Activated naive CD8-positive, alpha-beta T cell treated with anti-CD3 and anti-CD28 coated beads, Interleukin-2, amount 10 ng/mL, durations not matched to agents 7 days and 5 days (primary cell): ENCODE results near the gene TAF12. TPM values are rescaled to one million over a fixed set of nuclear protein-coding genes. Genes with fewer than 3 reads are reported as not detected.
"Not testable (repeated sequence)": the region's sequence is repeated elsewhere in the genome, so short reads cannot be mapped to it uniquely, and the experiment has no call there.

Source experiments
- ATAC-seq: fragments of 150-1000 bp; cut with Tn5 transposase; one replicate; pipeline ENCODE4 v1.10.0; 2021; ENCODE audit warnings: low read depth, moderate library complexity
- POLR2A ChIA-PET: fragments of 350-600 bp; sonication (Branson Sonifier 250); formaldehyde crosslinking; loops from one replicate; lab custom pipeline; 2021; ENCODE audit warnings: antibody characterized with exemption; lab: Charles Lee
- DNase-seq: peaks from one replicate; pipeline ENCODE4 v3.0.0; 2021
- H3K27ac Mint-ChIP-seq: one replicate; pipeline ENCODE4 v1.8.0; 2022; ENCODE audit warnings: mild to moderate bottlenecking, mixed read lengths
- H3K27me3 Mint-ChIP-seq: one replicate; pipeline ENCODE4 v1.8.0; 2022; ENCODE audit warnings: mild to moderate bottlenecking, moderate library complexity, mixed read lengths
- H3K36me3 Mint-ChIP-seq: one replicate; pipeline ENCODE4 v1.8.0; 2021; ENCODE audit warnings: mild to moderate bottlenecking, mixed read lengths
- H3K4me1 Mint-ChIP-seq: one replicate; pipeline ENCODE4 v1.8.0; 2021; ENCODE audit warnings: mixed read lengths
- H3K4me3 Mint-ChIP-seq: one replicate; pipeline ENCODE4 v1.8.0; 2022; ENCODE audit warnings: mild to moderate bottlenecking, moderate library complexity, mixed read lengths
- H3K9me3 Mint-ChIP-seq: one replicate; pipeline ENCODE4 v1.8.0; 2021; ENCODE audit warnings: mixed read lengths
- total RNA-seq, 2 experiments: library from RNA; stranded (reverse); gene quantifications; one replicate each; pipeline ENCODE4 v1.2.3, GENCODE V29; 2021

Gene TAF12
- total RNA-seq, 2 experiments from 2014 or later = 29.9 to 30.5 TPM

DNA sequence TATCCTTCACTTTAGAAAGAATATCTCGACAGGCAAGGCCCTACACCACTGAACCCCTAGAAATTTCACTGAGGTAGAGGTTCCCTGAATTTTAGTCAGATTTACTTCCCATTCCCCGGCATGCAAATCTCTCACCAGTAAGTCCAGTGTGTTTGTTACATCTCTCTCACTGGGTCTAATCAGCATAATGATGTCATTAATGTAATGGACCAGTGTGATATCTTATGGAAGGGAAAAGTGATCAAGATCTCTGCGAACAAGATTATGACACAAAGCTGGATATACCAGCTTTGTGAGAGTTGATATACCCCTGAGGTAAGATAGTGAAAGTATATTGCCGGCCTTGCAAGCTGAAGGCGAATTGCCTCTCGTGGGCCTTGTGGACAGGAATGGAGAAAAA, 13.5 kb upstream of the TAF12 start:
- Mint-ChIP-seq H3K4me3 (no peak overlapping the region), H3K9me3 (no peaks in the 10 kb centered on the region), H3K27me3 (no peaks in the 10 kb centered on the region), H3K27ac (no peak overlapping the region), H3K36me3 (no peaks in the 10 kb centered on the region), H3K4me1 (no peaks in the 10 kb centered on the region)
- DNase-seq = no peak
- no peak for ATAC-seq
- POLR2A ChIA-PET = interaction anchor here (1.7 kb wide), 1 partner anchor 8 kb away, joined by 12 read pairs; the partner anchor contains the start of gene RNU11

DNA sequence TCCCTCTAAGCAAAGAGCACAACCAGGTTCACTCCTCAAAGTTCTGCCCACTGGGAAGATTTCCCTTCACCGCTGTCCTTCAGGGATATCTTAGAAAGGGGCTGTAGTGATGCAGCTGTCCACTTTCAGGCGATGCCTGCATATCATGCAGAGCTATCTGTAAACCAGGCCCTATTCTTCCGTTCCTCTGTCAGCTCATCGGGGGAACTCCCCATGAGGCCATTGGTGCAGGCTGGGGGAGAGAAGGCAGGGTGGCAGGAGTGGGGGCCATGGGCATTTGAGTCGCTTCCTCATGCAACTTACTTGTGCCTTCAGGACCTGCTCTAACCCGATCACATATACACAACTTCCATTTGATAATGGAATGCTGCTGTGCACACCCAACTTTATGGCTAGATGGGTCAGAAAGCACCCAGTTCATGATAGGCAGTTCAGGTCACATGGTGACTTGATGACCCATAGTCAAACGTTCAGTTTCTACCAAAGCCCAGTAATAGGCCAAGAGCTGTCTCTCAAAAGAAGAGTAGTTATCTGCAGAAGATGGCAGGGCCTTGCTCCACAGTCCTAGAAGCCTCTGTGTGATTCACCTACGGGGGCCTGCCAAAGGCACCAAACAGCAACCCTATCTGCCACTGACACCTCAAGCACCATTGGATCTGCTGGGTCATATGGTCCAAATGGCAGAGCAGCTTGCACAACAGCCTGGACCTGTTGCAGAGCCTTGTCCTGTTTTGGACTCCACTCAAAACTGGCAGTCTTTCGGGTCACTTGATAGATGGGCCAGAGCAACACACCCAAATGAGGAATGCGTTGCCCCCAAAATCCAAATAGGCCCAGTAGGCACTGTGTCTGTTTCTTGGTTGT, 12.8 kb upstream of the TAF12 start:
- POLR2A ChIA-PET = interaction anchor here (0.6 to 1.7 kb wide), 2 partner anchors 7 to 44 kb away, joined by 3 to 12 read pairs; partner anchors contain the start of gene RNU11
- DNase-seq, H3K36me3 Mint-ChIP-seq, H3K4me1 Mint-ChIP-seq, H3K9me3 Mint-ChIP-seq, ATAC-seq, H3K27ac Mint-ChIP-seq, H3K4me3 Mint-ChIP-seq, H3K27me3 Mint-ChIP-seq: not testable (repeated sequence)

DNA sequence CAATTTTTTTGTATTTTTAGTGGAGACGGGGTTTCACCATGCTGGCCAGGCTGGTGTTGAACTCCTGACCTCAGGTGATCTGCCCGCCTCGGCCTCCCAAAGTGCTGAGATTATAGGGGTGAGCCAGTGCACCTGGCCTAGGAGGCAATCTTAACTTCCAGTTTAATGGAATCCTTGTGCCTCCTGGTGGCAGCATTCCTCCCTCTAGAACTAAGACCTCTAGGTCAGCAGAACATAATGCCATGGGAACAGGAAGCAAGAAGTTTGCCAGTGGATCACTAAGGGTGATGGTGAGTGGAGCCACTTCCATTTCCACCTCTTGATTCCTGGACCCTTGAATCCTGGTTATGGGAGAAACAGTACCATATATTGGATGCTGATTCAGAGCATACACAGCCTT, 11.0 kb upstream of the TAF12 start:
- not testable (repeated sequence) for DNase-seq, H3K4me3 Mint-ChIP-seq, ATAC-seq, H3K27ac Mint-ChIP-seq, H3K36me3 Mint-ChIP-seq, H3K4me1 Mint-ChIP-seq, H3K9me3 Mint-ChIP-seq, H3K27me3 Mint-ChIP-seq
- POLR2A ChIA-PET = interaction anchor here (0.7 kb wide), 1 partner anchor 11 kb away, joined by 6 read pairs; no protein-coding TSS in a partner anchor

DNA sequence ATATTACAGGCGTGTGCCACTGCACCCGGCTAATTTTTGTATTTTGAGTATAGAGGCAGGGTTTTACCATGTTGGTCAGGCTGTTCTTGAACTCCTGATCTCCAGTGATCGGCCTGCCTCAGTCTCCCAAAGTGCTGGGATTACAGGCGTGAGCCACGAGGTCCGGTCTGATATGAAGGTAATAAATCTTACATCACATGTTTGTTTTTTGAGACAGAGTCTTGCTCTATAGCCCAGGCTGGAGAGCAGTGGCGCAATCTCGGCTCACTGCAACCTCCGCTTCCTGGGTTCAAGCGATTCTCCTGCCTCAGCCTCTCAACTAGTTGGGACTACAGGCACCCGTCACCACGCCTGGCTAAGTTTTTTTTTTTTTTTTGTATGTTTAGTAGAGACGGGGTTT, 10.2 kb upstream of the TAF12 start:
- H3K27me3 Mint-ChIP-seq, ATAC-seq, H3K4me1 Mint-ChIP-seq: not testable (repeated sequence)

DNA sequence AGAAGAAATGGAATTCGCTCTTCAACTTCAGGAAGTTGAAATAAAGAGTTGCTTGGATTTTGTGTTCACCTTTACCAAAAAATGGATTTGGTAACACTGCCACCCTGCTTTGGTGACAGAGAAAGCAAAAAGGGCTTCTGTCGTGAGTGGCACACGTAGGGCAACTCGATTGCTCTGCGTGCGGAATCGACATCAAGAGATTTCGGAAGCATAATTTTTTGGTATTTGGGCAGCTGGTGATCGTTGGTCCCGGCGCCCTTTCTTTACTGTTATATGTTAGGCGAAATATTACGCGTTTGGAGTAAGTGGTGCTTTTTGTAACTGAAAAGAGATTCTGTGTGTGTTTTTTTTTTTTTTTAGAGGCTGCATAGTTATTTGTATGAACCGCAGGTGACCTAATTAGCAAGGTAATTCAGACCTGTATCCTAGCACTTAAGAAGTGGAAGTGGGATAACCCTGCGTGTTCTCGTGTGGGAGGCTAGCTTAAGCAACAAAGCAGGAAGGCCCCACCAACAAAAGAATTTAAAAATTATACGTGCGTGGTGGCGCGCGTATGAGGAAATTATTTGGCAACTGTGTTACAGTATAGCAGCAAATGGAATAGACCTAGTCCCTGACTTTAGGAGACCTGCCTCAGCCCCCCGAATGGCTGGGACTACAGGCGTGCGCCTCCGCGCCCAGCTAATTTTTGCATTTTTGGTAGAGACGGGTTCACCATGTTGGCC, 5.8 kb upstream of the TAF12 start, which contains the start of gene RNU11:
Gene RNU11 (plus strand): TSS at position 127 of the 725 bp plus-strand sequence.
- ATAC-seq (peak; percentile 82), DNase-seq (peak; percentile 75)
- POLR2A ChIA-PET = interaction anchor here (0.5 to 3.1 kb wide), 47 partner anchors 8 to 993 kb away, joined by 3 to 175 read pairs (median 5); partner anchors contain the start of genes ATP5IF1, EPB41, GMEB1 and RCC1
- Mint-ChIP-seq H3K27me3 (no peaks in the 10 kb centered on the region), H3K4me3 (peak within 1 kb of the TSS; percentile 87), H3K4me1 (peaks cover 21% of the 10 kb centered on the region), H3K27ac (peak within 1 kb of the TSS; percentile 98), H3K36me3 (no peaks in the 10 kb centered on the region), H3K9me3 (no peaks in the 10 kb centered on the region)

More for the DNA sequence above, 10.2 kb upstream of the TAF12 start:
- H3K4me3 Mint-ChIP-seq, H3K36me3 Mint-ChIP-seq, H3K27ac Mint-ChIP-seq, H3K9me3 Mint-ChIP-seq, DNase-seq: not testable (repeated sequence)
- POLR2A ChIA-PET = interaction anchor here (1.0 kb wide), 1 partner anchor 15 kb away, joined by 4 read pairs; the partner anchor contains the start of gene GMEB1

DNA sequence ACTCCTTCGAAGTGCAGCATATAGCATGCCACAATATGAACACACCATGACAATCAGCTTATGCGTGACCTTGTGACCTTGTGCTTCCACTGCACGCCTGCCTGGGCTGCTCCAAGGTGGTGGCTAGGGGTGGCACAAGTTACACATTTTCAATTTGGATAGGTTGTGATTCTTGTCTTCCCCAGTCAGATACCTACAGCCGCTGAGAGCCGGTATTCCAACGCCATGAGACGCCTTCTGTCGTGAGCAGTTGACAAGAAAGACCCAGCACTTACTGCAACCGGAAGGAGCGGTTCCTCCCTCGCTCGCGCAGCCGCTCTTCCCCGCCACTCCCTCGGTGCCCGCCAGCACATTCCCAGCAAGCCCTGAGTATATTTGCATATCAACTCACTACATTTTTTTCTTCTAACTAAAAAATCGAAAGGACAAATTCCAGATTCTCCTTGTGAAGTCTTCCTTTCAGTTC, 5.2 kb upstream of the TAF12 start:
- H3K4me3 Mint-ChIP-seq = peak overlapping the region; percentile 87
- H3K9me3 Mint-ChIP-seq = no peaks in the 10 kb centered on the region
- ATAC-seq = peak; percentile 77

DNA sequence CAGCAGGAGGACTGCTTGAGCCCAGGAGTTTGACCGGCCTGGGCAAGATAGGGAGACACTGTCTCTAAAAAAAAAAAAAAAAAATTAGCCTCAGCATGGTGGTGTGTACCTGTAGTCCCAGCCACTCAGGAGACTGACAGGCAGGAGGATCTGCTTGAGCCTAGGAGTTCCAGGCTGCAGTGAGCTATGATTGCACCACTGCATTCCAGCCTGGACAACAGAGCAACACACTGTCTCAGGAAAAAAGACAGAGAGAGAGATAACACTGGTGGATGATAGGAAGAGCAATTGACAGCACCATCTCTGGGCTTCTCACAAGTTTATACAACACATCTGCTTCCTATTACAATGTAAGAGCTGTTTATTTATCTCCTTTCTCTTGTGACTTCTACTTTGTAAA, 3.2 kb upstream of the TAF12 start:
- H3K4me3 Mint-ChIP-seq = no peak overlapping the region
- H3K27me3 Mint-ChIP-seq = no peaks in the 10 kb centered on the region
- H3K4me1 Mint-ChIP-seq = peaks cover 30% of the 10 kb centered on the region
- ATAC-seq (no peak), DNase-seq (no peak)
- POLR2A ChIA-PET = interaction anchor here (0.7 to 4.3 kb wide), 8 partner anchors 23 to 325 kb away, joined by 3 to 85 read pairs (median 4); partner anchors contain the start of genes GMEB1 and YTHDF2
- H3K36me3 Mint-ChIP-seq = peaks cover 1% of the 10 kb centered on the region
- no peaks in the 10 kb centered on the region for H3K9me3 Mint-ChIP-seq
- H3K27ac Mint-ChIP-seq = peak overlapping the region; percentile 55

More for the DNA sequence above, 5.2 kb upstream of the TAF12 start:
- Mint-ChIP-seq H3K36me3 (no peaks in the 10 kb centered on the region), H3K27me3 (no peaks in the 10 kb centered on the region), H3K4me1 (peaks cover 23% of the 10 kb centered on the region), H3K27ac (peak overlapping the region; percentile 98)
- POLR2A ChIA-PET = interaction anchor here (0.6 to 3.1 kb wide), 40 partner anchors 7 to 550 kb away, joined by 3 to 175 read pairs (median 5); partner anchors contain the start of genes ATP5IF1, EPB41, GMEB1 and RCC1
- DNase-seq = peak; percentile 85

DNA sequence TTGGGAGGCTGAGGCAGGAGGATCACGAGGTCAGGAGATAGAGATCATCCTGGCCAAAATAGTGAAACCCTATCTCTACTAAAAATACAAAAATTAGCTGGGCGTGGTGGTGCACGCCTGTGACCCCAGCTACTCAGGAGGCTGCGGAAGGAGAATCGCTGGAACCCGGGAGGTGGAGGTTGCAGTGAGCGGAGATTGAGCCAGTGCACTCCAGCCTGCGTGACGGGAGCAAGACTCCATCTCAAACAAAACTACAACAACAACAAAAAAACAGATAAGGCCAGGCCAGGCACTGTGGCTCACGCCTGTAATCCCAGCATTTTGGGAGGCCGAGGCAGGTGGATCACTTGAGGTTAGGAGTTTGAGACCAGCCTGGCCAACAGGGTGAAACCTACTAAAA, 2.5 kb upstream of the TAF12 start:
- not testable (repeated sequence) for H3K9me3 Mint-ChIP-seq, H3K36me3 Mint-ChIP-seq, H3K27me3 Mint-ChIP-seq, H3K27ac Mint-ChIP-seq, ATAC-seq, H3K4me3 Mint-ChIP-seq, DNase-seq
- H3K4me1 Mint-ChIP-seq = peaks cover 32% of the 10 kb centered on the region
- POLR2A ChIA-PET = interaction anchor here (0.7 to 4.3 kb wide), 6 partner anchors 23 to 140 kb away, joined by 3 to 85 read pairs (median 4); partner anchors contain the start of genes GMEB1 and YTHDF2

DNA sequence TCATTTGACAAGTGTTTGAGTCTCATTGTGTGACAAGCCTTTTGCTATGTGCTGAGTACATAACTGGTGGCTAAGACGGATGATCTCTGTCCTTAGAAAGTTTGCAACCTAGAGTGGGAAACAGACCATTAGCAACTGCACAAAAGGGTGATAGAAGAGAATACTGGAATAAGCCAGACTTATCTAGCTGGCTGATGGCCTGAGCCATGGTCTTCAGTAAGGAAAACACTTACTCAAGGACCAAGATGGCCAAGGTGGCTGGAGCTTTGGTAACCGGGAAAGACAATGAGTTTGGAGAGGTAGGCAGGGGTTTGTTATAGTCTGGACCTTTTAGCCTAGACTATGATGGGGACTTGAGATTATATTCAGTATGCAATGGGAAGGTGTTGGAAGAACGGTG, 1.6 kb upstream of the TAF12 start:
- Mint-ChIP-seq H3K27ac (peak overlapping the region; percentile 99), H3K4me3 (peak overlapping the region; percentile 98), H3K27me3 (no peaks in the 10 kb centered on the region), H3K4me1 (peaks cover 40% of the 10 kb centered on the region), H3K9me3 (no peaks in the 10 kb centered on the region), H3K36me3 (peaks cover 3% of the 10 kb centered on the region)
- POLR2A ChIA-PET = interaction anchor here (0.6 to 4.6 kb wide), 9 partner anchors 18 to 872 kb away, joined by 3 to 85 read pairs (median 12); partner anchors contain the start of genes GMEB1, RCC1, SRSF4 and STX12
- DNase-seq (no peak), ATAC-seq (no peak)

DNA sequence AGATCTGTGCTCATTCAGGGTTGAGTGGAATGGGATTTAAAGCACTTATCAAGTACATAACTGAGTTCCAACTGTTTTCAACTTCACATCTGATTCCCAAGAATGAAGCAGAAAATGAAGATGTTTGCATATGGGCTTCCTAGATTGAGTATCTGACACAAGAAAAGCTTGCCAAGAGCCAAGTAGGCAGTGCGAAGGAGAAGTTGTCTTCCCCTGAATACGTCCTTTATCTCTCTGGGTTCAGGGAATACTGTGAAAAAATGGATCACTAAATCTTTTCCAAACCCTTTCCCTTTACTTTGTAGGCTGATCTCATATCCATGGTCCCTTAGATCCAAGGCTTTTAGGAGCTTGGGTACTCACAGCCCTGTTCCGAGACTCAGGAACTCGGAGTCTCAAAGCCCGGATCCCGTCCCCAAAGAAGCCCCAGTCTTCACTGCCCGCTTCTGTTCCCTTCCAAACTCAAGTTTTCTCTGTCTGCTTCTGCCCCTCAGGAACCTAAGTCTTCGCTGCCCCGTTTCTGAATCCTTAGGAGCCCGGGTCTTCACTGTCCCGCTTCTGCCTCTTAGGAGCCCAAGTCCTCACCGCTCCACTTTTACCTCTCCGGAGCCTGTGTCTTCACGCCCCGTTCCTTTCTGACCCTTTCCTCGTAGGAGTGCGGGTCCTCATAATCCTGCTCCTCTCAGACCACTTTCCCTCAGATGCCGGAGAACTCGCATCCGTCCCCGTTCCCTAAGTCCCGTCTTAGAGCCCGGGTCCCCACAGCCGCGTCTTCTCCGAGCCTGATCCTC, 616 bp downstream of the TAF12 start:
- no peaks in the 10 kb centered on the region for H3K9me3 Mint-ChIP-seq
- no peak for DNase-seq
- POLR2A ChIA-PET = interaction anchor here (0.6 to 4.6 kb wide), 26 partner anchors 11 to 539 kb away, joined by 3 to 85 read pairs (median 4); partner anchors contain the start of genes EPB41, GMEB1, MED18 and RCC1
- H3K4me1 Mint-ChIP-seq = peaks cover 31% of the 10 kb centered on the region
- ATAC-seq = peak; percentile 16
- H3K27ac Mint-ChIP-seq = peak overlapping the region; percentile 99
- H3K36me3 Mint-ChIP-seq = peaks cover 3% of the 10 kb centered on the region
- H3K4me3 Mint-ChIP-seq = peak overlapping the region; percentile 98
- H3K27me3 Mint-ChIP-seq = no peaks in the 10 kb centered on the region

DNA sequence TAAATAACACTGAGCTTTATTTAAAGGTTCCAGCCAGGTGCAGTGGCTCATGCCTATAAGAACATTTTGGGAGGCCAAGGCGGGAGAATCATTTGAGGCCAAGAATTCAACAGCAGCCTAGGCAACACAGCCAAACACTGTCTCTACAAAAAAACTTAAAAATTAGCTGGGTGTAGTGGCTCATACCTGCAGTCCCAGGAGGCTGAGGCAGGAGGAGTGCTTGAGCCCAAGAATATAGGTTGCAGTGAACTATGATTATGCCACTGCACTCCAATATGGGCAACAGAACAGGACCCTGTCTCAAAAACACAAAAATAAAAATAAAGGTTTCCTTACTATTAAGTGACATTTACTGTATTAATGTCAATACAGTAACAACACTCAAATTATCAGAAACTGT, 2.1 kb downstream of the TAF12 start:
- ATAC-seq (no peak), DNase-seq (no peak)
- Mint-ChIP-seq H3K27ac (no peak overlapping the region), H3K27me3 (no peaks in the 10 kb centered on the region), H3K4me1 (peaks cover 29% of the 10 kb centered on the region), H3K4me3 (peak overlapping the region; percentile 98), H3K36me3 (peaks cover 3% of the 10 kb centered on the region), H3K9me3 (no peaks in the 10 kb centered on the region)
- POLR2A ChIA-PET = interaction anchor here (1.0 to 4.6 kb wide), 5 partner anchors 8 to 236 kb away, joined by 3 to 52 read pairs (median 6); partner anchors contain the start of genes RNU11 and YTHDF2

DNA sequence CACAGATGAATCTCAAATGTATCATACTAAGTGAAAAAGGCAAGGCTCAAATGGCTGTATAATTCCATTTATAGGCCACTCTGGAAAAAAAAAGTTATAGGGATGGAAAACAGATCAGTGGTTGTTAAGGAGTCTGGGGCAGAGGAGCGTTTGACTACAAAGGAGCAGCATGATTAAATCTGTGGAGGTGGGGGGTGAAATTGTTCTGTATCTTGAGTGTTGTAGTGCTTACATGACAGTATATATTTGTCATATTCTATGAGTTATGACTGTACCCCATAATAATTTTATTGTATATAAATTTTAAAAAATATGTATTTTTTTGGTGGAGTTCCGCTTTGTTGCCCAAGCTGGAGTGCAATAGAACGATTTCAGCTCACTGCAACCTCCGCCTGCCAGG, 10.3 kb downstream of the TAF12 start:
- Mint-ChIP-seq H3K9me3 (no peaks in the 10 kb centered on the region), H3K27ac (no peak overlapping the region), H3K4me1 (peaks cover 4% of the 10 kb centered on the region), H3K27me3 (no peaks in the 10 kb centered on the region), H3K36me3 (peaks cover 7% of the 10 kb centered on the region), H3K4me3 (no peak overlapping the region)
- no peak for ATAC-seq
- POLR2A ChIA-PET = interaction anchor here (0.7 kb wide), 2 partner anchors 16 to 119 kb away, joined by 3 to 4 read pairs; no protein-coding TSS in a partner anchor
- DNase-seq = no peak
